GM19395 (cell line): Measurements from ENCODE around the gene APOE.
A peak's percentile ranks its signal among the peaks of the same experiment; 100 is the strongest.
"Not testable (repeated sequence)": the region's sequence is repeated elsewhere in the genome, so short reads cannot be mapped to it uniquely, and the experiment has no call there.

Source experiments
- ATAC-seq: cut with Tn5 transposase; IDR thresholded peaks from one replicate; pipeline ENCODE4 v1.9.1; 2021; ENCODE audit warnings: mild to moderate bottlenecking, moderate library complexity; ENCODE audit not compliant: unreplicated experiment

APOE gene

DNA sequence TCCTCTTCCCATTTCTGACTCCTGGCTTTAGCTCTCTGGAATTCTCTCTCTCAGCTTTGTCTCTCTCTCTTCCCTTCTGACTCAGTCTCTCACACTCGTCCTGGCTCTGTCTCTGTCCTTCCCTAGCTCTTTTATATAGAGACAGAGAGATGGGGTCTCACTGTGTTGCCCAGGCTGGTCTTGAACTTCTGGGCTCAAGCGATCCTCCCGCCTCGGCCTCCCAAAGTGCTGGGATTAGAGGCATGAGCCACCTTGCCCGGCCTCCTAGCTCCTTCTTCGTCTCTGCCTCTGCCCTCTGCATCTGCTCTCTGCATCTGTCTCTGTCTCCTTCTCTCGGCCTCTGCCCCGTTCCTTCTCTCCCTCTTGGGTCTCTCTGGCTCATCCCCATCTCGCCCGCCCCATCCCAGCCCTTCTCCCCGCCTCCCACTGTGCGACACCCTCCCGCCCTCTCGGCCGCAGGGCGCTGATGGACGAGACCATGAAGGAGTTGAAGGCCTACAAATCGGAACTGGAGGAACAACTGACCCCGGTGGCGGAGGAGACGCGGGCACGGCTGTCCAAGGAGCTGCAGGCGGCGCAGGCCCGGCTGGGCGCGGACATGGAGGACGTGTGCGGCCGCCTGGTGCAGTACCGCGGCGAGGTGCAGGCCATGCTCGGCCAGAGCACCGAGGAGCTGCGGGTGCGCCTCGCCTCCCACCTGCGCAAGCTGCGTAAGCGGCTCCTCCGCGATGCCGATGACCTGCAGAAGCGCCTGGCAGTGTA is 2.7 kb downstream of the APOE start:
- no peak for ATAC-seq

DNA sequence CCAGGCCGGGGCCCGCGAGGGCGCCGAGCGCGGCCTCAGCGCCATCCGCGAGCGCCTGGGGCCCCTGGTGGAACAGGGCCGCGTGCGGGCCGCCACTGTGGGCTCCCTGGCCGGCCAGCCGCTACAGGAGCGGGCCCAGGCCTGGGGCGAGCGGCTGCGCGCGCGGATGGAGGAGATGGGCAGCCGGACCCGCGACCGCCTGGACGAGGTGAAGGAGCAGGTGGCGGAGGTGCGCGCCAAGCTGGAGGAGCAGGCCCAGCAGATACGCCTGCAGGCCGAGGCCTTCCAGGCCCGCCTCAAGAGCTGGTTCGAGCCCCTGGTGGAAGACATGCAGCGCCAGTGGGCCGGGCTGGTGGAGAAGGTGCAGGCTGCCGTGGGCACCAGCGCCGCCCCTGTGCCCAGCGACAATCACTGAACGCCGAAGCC is 3.3 kb downstream of the APOE start:
- no peak for ATAC-seq

DNA sequence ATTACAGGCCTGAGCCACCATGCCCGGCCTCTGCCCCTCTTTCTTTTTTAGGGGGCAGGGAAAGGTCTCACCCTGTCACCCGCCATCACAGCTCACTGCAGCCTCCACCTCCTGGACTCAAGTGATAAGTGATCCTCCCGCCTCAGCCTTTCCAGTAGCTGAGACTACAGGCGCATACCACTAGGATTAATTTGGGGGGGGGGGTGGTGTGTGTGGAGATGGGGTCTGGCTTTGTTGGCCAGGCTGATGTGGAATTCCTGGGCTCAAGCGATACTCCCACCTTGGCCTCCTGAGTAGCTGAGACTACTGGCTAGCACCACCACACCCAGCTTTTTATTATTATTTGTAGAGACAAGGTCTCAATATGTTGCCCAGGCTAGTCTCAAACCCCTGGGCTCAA is 4.2 kb downstream of the APOE start:
- no peak for ATAC-seq

DNA sequence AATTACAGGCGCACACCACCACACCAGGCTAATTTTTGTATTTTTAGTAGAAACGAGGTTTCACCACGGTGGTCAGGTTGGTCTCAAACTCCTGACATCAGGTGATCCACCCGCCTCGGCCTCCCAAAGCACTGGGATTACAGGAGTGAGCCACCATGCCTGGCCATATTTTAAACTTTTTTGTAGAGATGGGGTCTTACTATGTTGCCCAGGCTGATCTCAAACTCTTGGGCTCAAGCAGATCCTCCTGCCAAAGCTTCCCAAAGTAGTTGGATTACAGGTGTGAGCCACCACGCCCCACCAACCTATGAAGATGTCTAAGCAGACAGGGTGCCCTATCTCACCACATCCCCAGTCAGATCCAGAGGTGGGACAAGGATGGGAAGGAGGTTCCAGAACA is 6.3 kb downstream of the APOE start:
- ATAC-seq = not testable (repeated sequence)

DNA sequence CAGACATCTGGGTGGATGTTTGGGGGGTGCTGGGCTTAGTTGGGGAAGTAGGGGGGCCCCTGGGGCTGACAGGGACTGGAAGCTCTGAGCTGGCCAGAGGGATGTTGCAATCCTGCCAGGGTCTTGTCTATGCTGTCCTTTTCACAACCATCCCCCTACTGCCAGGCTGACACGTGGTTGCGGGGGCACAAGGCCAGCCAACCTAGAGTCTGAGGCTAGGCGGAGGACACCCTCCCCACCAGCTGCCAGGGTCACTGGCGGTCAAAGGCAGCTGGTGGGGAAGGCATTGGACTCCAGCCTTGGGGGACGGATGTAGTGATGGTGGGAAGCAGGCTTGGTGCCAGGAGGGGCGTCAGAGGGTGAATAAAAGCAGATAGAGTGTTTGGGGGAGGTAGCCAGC is 7.3 kb downstream of the APOE start:
- ATAC-seq = no peak

DNA sequence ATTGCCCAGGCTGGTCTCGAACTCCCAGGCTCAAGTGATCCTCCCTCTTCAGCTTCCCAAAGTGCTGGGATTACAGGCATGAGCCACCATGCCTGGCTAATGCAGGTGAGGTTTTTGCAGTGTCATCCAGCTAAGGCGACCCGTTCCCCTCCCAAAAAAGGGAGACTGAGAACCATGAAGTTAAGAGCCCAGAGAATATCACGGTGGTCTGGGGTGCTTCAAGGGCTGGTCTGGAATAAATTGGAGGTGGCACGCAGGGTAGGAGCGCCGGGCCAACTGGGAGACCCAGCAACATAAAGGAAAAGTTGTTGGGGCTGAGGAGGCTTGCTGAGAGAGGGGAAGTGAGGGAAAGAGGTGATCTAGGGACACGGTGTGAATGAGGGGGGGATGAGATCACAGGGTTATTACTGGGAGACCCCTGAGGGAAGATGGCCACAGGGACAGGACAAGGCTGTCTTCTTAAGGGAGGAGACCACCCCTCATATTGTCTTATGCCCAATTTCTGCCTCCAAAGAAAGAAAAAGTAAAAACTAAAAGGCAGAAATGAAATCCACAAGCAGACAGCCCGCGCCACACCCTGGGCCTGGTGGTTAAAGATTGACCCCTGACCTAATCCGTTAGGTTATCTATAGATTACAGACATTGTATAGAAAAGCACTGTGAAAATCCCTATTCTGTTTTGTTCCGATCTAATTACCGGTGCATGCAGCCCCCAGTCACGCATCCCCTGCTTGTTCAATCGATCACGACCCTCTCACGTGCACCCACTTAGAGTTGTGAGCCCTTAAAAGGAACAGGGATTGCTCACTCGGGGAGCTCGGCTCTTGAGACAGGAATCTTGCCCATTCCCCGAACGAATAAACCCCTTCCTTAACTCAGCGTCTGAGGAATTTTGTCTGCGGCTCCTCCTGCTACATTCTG is 8.2 kb downstream of the APOE start:
- ATAC-seq = not testable (repeated sequence)

DNA sequence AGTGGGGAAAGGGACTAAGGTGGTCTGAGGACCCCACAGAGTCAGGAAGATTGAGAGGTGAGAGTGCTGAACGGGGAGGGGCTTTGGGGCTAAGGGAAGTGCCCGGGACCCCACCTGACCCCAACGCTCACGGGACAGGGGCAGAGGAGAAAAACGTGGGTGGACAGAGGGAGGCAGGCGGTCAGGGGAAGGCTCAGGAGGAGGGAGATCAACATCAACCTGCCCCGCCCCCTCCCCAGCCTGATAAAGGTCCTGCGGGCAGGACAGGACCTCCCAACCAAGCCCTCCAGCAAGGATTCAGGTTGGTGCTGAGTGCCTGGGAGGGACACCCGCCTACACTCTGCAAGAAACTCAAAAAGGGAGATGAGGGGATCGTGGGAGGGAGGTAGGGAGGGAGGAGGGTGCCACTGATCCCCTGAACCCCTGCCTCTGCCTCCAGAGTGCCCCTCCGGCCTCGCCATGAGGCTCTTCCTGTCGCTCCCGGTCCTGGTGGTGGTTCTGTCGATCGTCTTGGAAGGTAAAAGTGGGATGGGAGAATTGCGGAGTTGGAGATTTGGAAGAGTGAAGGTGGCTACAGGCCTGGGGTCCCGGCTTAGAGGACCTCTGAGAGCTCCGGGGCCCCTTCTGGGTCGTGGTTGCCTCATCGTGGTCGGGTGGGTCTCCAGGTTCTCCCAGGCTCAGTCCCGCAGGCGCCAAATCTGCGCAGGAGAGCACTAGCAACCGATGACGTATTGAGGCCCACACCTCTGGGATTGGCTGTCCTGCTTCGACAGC is 9.0 kb downstream of the APOE start, which contains the start of gene APOC1:
APOC1 (plus strand) TSS at position 176 of the 774 bp plus-strand sequence; CDS start at position 460, 284 bp downstream.
- peak; percentile 96 for ATAC-seq

DNA sequence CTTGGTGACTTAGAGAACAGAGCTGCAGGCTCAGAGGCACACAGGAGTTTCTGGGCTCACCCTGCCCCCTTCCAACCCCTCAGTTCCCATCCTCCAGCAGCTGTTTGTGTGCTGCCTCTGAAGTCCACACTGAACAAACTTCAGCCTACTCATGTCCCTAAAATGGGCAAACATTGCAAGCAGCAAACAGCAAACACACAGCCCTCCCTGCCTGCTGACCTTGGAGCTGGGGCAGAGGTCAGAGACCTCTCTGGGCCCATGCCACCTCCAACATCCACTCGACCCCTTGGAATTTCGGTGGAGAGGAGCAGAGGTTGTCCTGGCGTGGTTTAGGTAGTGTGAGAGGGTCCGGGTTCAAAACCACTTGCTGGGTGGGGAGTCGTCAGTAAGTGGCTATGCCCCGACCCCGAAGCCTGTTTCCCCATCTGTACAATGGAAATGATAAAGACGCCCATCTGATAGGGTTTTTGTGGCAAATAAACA is 18.7 kb downstream of the APOE start:
- ATAC-seq = no peak

DNA sequence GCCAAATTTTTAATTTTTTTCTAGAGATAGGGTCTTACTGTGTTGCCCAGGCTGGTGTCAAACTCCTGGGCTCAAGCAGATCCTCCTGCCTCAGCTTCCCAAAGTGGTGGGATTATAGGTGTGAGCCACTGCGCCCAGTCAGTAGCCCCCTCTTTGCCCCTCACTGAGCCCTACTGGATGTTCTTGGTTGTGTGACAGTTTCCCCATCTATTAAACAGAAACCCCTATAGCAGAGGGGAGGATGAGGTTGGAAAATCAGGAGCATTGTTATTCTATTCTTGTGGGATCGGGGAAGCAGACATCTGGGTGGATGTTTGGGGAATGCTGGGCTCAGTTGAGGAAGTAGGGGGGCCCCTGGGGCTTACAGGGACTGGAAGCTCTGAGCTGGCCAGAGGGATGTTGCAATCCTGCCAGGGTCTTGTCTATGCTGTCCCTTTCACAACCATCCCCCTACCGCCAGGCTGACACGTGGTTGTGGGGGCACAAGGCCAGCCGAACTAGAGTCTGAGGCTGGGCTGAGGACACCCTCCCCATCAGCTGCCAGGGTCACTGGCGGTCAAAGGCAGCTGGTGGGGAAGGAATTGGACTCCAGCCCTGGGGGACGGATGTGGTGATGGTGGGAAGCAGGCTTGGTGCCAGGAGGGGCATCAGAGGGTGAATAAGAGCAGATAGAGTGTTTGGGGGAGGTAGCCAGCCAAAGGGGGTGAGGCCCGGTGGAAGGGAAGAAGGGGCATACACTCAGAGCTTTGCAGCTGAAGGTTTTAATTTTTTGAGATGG is 19.7 kb downstream of the APOE start:
- ATAC-seq = no peak

DNA sequence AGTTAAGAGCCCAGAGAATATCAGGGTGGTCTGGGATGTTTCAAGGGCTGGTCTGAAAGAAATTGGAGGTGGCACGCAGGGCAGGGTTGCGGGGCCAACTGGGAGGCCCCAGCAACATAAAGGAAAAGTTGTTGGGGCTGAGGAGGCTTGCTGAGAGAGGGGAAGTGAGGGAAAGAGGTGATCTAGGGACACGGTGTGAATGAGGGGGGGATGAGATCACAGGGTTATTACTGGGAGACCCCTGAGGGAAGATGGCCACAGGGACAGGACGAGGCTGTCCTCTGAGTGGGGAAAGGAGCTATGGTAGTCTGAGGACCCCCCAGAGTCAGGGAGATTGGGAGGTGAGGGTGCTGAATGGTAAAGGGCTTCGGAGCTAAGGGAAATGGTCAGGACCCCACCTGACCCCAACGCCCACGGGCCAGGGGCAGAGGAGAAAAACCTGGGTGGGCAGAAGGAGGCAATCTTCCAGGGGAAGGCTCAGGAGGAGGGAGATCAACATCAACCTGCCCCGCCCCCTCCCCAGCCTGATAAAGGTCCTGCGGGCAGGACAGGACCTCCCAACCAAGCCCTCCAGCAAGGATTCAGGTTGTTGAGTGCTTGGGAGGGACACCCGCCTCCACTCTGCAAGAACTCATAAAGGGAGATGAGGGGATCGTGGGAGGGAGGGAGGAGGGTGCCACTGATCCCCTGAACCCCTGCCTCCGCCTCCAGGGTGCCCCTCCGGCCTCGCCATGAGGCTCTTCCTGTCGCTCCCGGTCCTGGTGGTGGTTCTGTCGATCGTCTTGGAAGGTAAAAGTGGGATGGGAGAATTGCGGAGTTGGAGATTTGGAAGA is 20.9 kb downstream of the APOE start:
- ATAC-seq = not testable (repeated sequence)

DNA sequence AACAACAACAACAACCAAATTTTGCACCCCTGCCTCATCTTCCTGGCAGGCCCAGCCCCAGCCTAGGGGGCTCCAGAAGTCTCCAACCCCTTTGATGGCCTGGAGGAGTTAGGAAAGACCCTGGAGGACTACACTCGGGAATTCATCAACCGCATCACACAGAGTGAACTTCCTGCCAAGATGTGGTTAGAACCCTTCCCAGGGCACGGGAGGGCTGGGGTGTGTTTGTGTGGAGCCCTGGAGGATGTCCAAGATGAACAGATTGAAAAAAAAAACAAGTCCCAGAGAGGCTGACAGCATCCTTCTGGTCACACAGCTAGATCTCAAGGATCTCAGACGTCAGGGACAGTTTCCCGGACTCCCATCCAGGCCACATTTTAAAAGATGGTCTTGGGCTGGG is 22.1 kb downstream of the APOE start:
- ATAC-seq = no peak

DNA sequence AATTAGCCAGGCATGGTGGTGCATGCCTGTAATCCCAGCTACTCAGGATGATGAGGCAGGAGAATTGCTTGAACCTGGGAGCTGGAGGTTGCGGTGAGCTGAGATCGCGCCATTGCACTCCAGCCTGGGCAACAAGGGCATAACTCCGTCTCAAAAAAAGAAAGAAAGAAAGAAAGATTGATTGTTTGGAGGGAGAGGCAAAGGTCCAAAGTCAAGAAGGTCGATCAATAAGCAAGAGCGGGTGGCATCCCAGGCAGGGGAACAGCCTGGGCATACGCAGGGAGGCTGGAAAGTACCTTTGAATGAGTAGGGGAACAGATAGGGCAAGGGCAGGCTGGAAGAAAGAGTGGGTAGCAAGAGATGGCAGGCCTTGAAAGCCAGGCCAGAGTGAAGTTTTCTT is 24.5 kb downstream of the APOE start:
- ATAC-seq = no peak

DNA sequence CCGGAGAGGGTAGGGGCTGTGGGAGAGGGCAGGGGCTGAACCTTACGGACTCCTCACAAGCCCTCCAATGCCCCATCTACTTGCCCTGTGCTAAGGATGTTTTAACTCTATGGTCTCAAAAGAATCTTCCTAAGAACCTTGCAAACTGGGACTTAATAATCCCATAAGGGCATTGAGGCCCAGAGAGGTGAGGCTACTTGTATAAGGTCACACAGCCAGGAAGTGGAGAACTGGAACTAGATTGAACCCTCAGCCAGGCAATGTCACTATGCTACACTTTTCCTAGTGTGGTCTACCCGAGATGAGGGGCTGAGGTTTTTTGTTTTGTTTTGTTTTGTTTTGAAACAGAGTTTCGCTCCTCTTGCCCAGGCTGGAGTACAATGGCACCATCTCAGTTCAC is 25.9 kb downstream of the APOE start:
- no peak for ATAC-seq

DNA sequence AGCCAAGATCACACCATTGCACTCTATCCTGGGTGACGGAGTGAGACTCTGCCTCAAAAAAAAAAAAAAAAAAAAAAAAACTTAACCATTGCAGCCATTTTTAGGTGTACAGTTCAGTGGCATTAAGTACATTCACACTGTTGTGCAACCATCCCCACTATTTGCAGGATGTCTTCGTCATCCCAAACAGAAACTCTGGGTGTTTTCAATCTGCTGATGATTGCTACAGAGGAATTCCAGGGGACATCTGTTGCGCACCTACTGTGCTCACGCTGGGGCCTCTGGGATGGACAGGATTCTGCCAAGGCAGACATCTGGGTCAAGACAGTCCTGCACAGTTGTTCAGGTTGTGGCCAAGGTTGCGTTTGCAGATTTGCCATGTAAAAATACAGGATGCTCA is 34.1 kb downstream of the APOE start:
- no peak for ATAC-seq

DNA sequence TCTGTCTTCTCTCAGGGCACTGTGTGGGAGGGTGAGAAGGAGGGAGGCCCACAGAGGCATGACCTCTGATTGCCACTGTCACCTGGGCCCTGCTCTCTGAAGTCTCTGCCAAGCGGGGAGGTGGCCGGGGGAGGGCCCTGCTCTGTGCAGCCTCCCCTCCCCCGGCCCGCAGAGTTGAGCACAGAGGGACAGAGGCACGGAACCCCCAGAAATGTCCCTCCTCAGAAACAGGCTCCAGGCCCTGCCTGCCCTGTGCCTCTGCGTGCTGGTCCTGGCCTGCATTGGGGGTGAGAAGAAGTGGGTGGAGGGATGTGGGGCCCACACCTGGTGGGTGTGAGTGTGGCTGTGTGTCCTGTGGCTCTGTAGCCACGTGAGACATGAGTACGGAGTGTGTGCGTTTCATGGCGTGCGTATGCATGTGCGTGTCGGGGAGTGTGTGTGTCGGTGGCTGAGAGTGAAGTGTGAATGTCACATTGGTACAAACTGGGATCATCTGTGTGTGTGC is 36.5 kb downstream of the APOE start, which contains the start of gene APOC4:
APOC4 (plus strand) TSS at position 171 of the 505 bp plus-strand sequence; CDS start at position 212, 41 bp downstream.
- no peak for ATAC-seq

DNA sequence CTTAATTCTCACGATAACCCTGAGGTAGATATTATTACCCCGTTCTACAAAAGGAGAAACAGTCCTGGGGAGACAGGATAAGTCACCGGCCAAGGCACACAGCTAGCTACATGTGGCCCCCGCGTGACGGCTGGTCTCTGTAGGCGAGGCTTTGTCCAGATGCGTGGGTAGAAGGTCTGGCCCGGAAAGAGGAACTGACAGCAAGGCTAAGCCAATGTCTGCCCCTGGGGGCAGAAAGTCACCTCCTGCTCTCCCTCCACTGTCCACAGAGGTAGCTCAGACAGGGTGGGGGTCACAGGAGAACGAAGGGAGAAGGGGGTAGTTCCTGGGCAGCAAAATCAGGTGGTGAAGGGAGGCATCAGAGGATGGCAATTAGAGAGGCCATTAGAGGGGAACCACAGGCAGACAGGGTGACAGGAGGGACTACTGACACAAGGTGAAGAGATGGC is 38.2 kb downstream of the APOE start:
- ATAC-seq = no peak

DNA sequence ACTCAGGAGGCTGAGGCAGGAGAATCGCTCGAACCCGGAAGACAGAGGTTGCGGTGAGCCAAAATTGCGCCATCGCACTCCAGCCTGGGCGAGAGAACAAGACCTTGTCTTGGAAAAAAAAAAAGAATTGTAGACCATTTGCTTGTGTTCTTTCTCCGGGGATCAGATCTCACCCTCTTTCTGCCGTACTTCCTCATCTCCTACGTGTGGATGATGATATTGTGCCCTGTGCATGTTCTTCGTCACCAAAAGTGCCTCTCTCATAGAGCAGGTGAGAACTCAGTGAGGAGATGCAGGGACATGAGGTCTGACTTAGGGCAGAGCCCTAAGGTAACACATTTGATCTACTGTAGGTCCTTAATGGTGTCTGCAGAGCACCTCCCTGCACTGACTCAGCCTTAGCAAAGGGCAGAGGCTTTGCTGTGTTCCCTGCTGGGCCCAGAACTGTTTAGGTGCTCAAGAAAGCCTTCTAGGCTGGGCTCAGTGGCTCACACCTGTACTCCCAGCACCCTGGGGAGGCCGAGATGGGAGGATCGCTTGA is 41.5 kb downstream of the APOE start:
- ATAC-seq = no peak

DNA sequence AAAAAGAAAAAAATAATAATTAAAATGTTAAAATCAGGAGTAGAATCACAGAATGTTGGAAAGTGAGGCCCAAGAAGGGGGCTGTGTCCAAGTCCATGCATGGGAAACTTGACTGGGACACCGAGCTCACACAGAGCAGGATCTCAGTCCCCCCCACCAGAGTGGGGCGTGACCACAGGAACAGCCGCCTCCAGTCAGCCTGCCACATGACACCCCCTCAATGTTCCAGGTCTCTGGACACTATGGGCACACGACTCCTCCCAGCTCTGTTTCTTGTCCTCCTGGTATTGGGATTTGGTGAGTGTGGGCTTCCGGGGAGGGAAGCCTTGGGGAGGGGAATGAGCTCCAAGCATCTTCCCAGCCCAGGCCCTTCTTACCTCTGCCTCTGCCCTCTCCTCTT is 42.6 kb downstream of the APOE start:
- no peak for ATAC-seq
